ENCODE data around the gene PLA2G6.

GRCh38 chr22:38199826-38200559, 18.4 kb upstream of the PLA2G6 start:
- TF ChIP-seq ZBTB21 (CRISPR knock-in tag; IDR thresholded peaks at IDR 0.05; ENCODE audit: borderline replicate concordance), result no peak
- TF ChIP-seq CTCF (IDR thresholded peaks at IDR 0.05), result no peak
- no peak for TF ChIP-seq IRF2 (CRISPR knock-in tag; IDR thresholded peaks at IDR 0.05; ENCODE audit: borderline replicate concordance, low read depth)
- TF ChIP-seq, protein P1, sequence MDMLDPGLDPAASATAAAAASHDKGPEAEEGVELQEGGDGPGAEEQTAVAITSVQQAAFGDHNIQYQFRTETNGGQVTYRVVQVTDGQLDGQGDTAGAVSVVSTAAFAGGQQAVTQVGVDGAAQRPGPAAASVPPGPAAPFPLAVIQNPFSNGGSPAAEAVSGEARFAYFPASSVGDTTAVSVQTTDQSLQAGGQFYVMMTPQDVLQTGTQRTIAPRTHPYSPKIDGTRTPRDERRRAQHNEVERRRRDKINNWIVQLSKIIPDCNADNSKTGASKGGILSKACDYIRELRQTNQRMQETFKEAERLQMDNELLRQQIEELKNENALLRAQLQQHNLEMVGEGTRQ (CRISPR knock-in tag; IDR thresholded peaks at IDR 0.05), result no peak
- no peak for TF ChIP-seq ZNF121 (CRISPR knock-in tag; IDR thresholded peaks at IDR 0.05)
- no peak for TF ChIP-seq TP53 (CRISPR knock-in tag; IDR thresholded peaks at IDR 0.05)
- no peak for TF ChIP-seq ELF4 (CRISPR knock-in tag; IDR thresholded peaks at IDR 0.05; ENCODE audit: low read depth)
- TF ChIP-seq FOXK1 (CRISPR knock-in tag; IDR thresholded peaks at IDR 0.05), result no peak
- TF ChIP-seq, protein P2, sequence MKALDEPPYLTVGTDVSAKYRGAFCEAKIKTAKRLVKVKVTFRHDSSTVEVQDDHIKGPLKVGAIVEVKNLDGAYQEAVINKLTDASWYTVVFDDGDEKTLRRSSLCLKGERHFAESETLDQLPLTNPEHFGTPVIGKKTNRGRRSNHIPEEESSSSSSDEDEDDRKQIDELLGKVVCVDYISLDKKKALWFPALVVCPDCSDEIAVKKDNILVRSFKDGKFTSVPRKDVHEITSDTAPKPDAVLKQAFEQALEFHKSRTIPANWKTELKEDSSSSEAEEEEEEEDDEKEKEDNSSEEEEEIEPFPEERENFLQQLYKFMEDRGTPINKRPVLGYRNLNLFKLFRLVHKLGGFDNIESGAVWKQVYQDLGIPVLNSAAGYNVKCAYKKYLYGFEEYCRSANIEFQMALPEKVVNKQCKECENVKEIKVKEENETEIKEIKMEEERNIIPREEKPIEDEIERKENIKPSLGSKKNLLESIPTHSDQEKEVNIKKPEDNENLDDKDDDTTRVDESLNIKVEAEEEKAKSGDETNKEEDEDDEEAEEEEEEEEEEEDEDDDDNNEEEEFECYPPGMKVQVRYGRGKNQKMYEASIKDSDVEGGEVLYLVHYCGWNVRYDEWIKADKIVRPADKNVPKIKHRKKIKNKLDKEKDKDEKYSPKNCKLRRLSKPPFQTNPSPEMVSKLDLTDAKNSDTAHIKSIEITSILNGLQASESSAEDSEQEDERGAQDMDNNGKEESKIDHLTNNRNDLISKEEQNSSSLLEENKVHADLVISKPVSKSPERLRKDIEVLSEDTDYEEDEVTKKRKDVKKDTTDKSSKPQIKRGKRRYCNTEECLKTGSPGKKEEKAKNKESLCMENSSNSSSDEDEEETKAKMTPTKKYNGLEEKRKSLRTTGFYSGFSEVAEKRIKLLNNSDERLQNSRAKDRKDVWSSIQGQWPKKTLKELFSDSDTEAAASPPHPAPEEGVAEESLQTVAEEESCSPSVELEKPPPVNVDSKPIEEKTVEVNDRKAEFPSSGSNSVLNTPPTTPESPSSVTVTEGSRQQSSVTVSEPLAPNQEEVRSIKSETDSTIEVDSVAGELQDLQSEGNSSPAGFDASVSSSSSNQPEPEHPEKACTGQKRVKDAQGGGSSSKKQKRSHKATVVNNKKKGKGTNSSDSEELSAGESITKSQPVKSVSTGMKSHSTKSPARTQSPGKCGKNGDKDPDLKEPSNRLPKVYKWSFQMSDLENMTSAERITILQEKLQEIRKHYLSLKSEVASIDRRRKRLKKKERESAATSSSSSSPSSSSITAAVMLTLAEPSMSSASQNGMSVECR (CRISPR knock-in tag; IDR thresholded peaks at IDR 0.05; ENCODE audit: borderline replicate concordance), result no peak
- TF ChIP-seq SP1 (CRISPR knock-in tag; conservative IDR thresholded peaks at IDR 0.05), result no peak
- TF ChIP-seq RELA (CRISPR knock-in tag; IDR thresholded peaks at IDR 0.05; ENCODE audit: borderline replicate concordance), result no peak
- TF ChIP-seq ZSCAN18 (CRISPR knock-in tag; IDR thresholded peaks at IDR 0.05), result no peak
- TF ChIP-seq KAT7 (CRISPR knock-in tag; IDR thresholded peaks at IDR 0.05; ENCODE audit: borderline replicate concordance), result no peak
- no peak for TF ChIP-seq NR2C2 (CRISPR knock-in tag; IDR thresholded peaks at IDR 0.05)
